MCF 10A (cell line): Measurements from ENCODE around the gene C2CD4C. TPM values are rescaled to one million over a fixed set of nuclear protein-coding genes. Genes with fewer than 3 reads are reported as not detected.

ENCODE experiments used
- BruUV-seq: library from RNA; stranded (reverse); fragments of 400-500 nt; replicated peaks from 2 replicates; lab custom pipeline; 2021; lab: Mats Ljungman, UMichigan
- CTCF ChIA-PET: fragments of 300-600 bp; sonication (Branson Sonifier 250); formaldehyde crosslinking; extraction: SDS; loops from one replicate; lab custom pipeline; 2021; ENCODE audit warnings: antibody characterized with exemption, inconsistent platforms; lab: Yijun Ruan, JAX
- POLR2A ChIA-PET: fragments of 300-600, 350-650 bp; sonication (Branson Sonifier 250); formaldehyde crosslinking; extraction: SDS; loops from one replicate; lab custom pipeline; 2020; ENCODE audit warnings: antibody characterized with exemption, inconsistent platforms; lab: Yijun Ruan, JAX
- DNase-seq: peaks from one replicate; pipeline ENCODE4 v3.0.0-alpha.2; 2018; ENCODE audit not compliant: unreplicated experiment
- H3K27ac Mint-ChIP-seq: one replicate; pipeline ENCODE4 v1.8.0; 2022; ENCODE audit warnings: mild to moderate bottlenecking, low read depth, mixed read lengths; ENCODE audit not compliant: unreplicated experiment
- H3K27me3 Mint-ChIP-seq: one replicate; pipeline ENCODE4 v1.8.0; 2022; ENCODE audit warnings: mixed read lengths; ENCODE audit not compliant: insufficient read depth, unreplicated experiment
- H3K36me3 Mint-ChIP-seq: one replicate; pipeline ENCODE4 v1.8.0; 2022; ENCODE audit warnings: mild to moderate bottlenecking, moderate library complexity, mixed read lengths; ENCODE audit not compliant: insufficient read depth, unreplicated experiment
- H3K4me1 Mint-ChIP-seq: one replicate; pipeline ENCODE4 v1.8.0; 2022; ENCODE audit warnings: mixed read lengths; ENCODE audit not compliant: insufficient read depth, unreplicated experiment
- H3K4me3 Mint-ChIP-seq: one replicate; pipeline ENCODE4 v1.8.0; 2022; ENCODE audit warnings: mild to moderate bottlenecking, moderate library complexity, mixed read lengths; ENCODE audit not compliant: unreplicated experiment
- H3K9me3 Mint-ChIP-seq: one replicate; pipeline ENCODE4 v1.8.0; 2022; ENCODE audit warnings: mixed read lengths; ENCODE audit not compliant: unreplicated experiment
- CTCF ChIP-seq: fragments of 200-600 bp; IDR thresholded peaks from one replicate; pipeline ENCODE4 v1.8.0; 2022; ENCODE audit warnings: antibody characterized with exemption, mild to moderate bottlenecking; ENCODE audit not compliant: unreplicated experiment
- intact Hi-C: fragments of 100-400 bp; cut with micrococcal nuclease; formaldehyde crosslinking; loops from 2 replicates; pipeline ENCODE4 v1.14.1; 2022
- total RNA-seq: library from RNA; stranded (reverse); gene quantifications from 2 replicates; pipeline ENCODE4 v1.2.3, GENCODE V29; 2022

Gene C2CD4C
- total RNA-seq, 1 experiment from 2014 or later: 0.49 TPM

- Mint-ChIP-seq H3K27ac (no peak overlapping the region), H3K36me3 (no peaks in the 10 kb centered on the region), H3K27me3 (no peaks in the 10 kb centered on the region), H3K4me1 (peaks cover 13% of the 10 kb centered on the region), H3K9me3 (peaks cover 5% of the 10 kb centered on the region), H3K4me3 (no peak overlapping the region)
- ChIA-PET CTCF (no interaction called here), POLR2A (interaction anchor here (0.7 kb wide), 1 partner anchor 37 kb away, joined by 6 read pairs; no protein-coding TSS in a partner anchor)
- no peak for DNase-seq
- no TSS peak for BruUV-seq
- intact Hi-C loops: loop anchor here (10.0 kb wide), 1 partner anchor 125 kb away; the partner anchor contains the start of gene TPGS1
- TF ChIP-seq CTCF: no peak
Measured at GRCh38 chr19:379796-380195, 29.2 kb downstream of the C2CD4C start.

DNA sequence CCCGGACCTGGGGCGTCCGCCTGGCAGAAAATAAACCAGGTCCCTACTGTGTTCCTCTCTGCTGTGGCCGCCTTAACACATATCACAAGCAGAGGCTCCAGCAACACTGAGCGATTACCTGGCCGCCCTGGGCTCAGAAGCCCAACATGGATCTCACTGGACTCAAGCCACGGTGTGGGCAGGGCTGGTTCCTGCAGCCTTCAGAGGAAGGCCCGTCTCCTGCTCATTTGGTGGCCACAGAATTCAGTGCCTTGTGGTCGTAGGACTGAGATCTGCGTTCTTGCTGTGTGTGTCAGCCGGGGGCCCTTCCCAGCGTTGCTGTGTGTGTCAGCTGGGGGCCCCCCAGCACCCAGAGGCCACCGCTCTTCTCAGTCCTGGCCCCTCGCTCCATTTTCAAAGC is 30.2 kb downstream of the C2CD4C start:
- H3K36me3 Mint-ChIP-seq: no peaks in the 10 kb centered on the region
- DNase-seq: no peak
- H3K27ac Mint-ChIP-seq: no peak overlapping the region
- intact Hi-C loops: no loop called here
- no peak for TF ChIP-seq CTCF
- peaks cover 17% of the 10 kb centered on the region for H3K4me1 Mint-ChIP-seq
- BruUV-seq: no TSS peak
- no peaks in the 10 kb centered on the region for H3K27me3 Mint-ChIP-seq
- H3K4me3 Mint-ChIP-seq: no peak overlapping the region
- ChIA-PET POLR2A (no interaction called here), CTCF (no interaction called here)
- H3K9me3 Mint-ChIP-seq: peaks cover 5% of the 10 kb centered on the region

DNA sequence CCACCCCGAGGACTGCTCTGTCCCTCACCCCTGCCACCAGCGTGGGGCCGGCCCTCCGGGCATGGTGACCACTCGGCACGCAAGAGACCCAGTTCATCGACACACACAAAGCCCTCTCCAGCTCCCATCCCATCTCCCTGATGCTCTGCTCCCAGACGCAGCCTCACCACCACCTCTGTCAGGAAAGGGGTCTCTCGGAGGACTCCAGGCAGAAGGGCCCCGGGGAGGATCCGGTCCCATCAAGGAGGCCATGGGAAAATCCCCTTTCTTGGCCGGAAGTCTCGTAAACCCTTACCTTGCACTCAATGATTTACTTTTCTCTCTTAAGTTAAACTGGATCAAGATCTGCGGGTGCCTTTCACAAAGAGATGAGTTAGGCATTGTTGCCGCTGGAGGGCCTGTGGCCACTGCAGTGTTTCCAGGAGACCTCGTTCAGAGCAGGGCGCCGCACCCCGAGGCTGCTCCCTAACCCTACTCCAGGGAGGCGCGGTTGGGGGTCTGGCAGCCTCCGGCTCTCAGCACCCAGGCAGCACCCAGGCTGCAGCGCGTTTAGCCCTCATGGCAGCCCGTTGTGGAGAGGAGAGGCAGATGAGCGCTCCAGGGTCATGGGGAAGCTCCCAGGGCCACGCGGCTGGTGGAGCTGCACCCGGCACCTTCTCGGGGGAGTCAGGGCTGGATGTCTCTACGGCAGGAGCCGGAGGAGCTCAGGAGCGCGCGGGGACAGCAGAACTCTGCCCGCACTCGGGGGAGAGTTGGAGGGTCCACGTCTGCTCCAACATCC is 31.0 kb downstream of the C2CD4C start:
- H3K4me1 Mint-ChIP-seq: peaks cover 17% of the 10 kb centered on the region
- no peaks in the 10 kb centered on the region for H3K27me3 Mint-ChIP-seq
- no peak for DNase-seq
- H3K9me3 Mint-ChIP-seq: peaks cover 5% of the 10 kb centered on the region
- TF ChIP-seq CTCF: no peak
- no peak overlapping the region for H3K4me3 Mint-ChIP-seq
- BruUV-seq: no TSS peak
- ChIA-PET CTCF (no interaction called here), POLR2A (no interaction called here)
- H3K36me3 Mint-ChIP-seq: no peaks in the 10 kb centered on the region
- H3K27ac Mint-ChIP-seq: no peak overlapping the region
- intact Hi-C loops: no loop called here

GRCh38 chr19:376111-376470 is 32.9 kb downstream of the C2CD4C start:
- Mint-ChIP-seq H3K9me3 (peaks cover 5% of the 10 kb centered on the region), H3K4me1 (peaks cover 10% of the 10 kb centered on the region), H3K27ac (no peak overlapping the region), H3K36me3 (no peaks in the 10 kb centered on the region), H3K4me3 (no peak overlapping the region), H3K27me3 (no peaks in the 10 kb centered on the region)
- ChIA-PET POLR2A (no interaction called here), CTCF (no interaction called here)
- TF ChIP-seq CTCF: no peak
- DNase-seq: no peak
- intact Hi-C loops: no loop called here
- BruUV-seq: no TSS peak
